ENCODE results near the gene ADARB2. TPM values are rescaled to one million over a fixed set of nuclear protein-coding genes. Genes with fewer than 3 reads are reported as not detected.
"Not testable (repeated sequence)": the region's sequence is repeated elsewhere in the genome, so short reads cannot be mapped to it uniquely, and the experiment has no call there.

ADARB2 gene
- total RNA-seq, 2 donors from 2014 or later: not detected

DNA sequence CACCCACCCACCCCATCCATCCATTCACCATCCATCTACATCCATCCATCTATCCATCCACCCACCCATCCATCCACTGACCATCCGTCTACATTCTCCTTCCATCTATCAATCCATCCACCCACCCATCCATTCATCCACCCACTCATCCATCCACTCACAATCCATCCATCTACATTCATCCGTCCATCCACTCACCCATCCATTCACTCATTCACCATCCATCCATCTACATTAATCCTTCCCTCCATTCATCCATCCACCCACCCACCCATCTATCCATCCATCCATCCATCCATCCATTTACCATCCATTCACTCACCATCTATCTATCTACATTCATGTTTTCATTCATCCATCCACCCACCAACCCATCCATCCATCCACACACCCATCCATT lies 292.5 kb downstream of the ADARB2 start:
- no peak for DNase-seq (ENCODE audit: low spot score)
- intact Hi-C loops (cut with DNase I): no loop called here

DNA sequence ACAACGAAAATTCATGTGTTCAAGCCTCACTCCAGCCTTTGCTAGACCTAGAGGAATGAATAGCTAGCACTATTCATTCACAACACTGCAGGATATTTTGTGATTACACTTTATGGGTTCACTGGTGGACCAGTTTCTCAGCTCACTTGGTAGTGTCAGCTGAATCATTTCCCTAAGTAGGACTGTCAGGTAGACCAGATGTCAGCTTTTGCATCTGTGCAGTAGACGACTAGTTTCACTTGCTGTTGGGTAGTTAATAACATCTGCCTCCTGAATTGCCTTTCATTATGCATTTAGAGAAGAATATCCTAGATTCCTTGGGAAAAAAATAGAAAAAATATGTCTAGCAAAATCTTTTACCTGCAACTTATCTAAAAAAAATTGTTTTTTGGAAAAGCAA lies 296.4 kb downstream of the ADARB2 start:
- DNase-seq (ENCODE audit: low spot score): no peak
- intact Hi-C loops (cut with DNase I): no loop called here

DNA sequence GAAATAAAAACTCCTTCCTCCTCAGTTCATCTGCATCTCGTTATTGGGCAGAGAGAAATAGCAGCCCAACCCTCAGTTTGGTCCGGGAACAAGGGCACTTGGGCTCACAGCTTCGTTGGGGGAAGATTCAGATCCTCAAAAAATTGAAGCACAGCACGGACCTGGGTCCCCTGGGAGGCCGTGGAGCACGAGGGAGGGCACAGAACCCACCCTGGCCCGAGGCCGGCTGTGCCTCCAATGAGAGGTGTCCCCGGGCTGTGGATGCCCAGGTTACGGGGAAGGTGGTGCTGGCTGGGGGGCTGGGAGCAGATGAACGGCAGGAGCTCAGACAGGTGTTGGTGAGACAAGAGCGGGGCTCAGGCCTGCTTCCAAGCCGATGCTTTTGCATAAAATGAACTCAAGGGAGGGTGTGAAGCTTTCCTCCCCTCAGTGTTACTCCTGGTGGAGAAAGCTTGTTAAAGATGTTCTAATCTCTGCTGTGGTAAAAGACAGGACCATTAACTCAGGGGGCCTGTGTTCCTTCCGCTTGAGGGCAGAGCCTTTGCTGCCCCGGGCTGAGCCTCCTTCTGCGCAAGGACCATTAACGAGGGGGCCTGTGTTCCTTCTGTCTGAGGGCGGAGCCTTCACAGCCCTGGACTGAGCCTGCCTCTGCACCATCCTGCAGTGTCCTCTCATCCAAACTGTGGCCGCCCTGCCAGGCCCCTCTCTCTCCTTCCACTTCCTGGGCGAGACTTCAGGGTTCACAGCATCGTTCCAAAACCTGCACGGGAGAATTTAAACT lies 302.2 kb downstream of the ADARB2 start:
- no peak for DNase-seq (ENCODE audit: low spot score)

GRCh38 chr10:1434202-1434601 lies 303.1 kb downstream of the ADARB2 start:
- intact Hi-C loops (cut with DNase I): no loop called here
- DNase-seq (ENCODE audit: low spot score): no peak

More for the DNA sequence above, 302.2 kb downstream of the ADARB2 start:
- intact Hi-C loops (cut with DNase I): no loop called here

DNA sequence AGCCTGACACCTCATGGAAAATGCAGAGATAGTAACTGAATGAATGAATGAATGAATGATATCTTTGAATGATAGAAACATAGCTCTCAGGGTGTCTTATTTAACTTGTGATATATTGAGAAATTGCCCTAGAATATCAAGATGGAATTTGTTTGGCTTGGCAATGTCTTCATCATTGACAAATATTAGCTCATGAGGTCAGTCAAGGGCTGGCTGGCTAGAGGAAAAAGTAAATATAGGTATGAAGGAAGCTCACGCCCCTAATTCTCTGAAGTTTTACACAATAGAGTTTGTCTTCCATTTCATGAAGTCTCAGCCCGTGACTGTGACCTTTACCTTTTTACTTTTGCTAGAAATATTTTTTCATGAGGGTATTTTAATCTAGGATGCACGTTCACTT lies 305.2 kb downstream of the ADARB2 start:
- DNase-seq (ENCODE audit: low spot score): no peak
- intact Hi-C loops (cut with DNase I): no loop called here

GRCh38 chr10:1431229-1431628 lies 306.1 kb downstream of the ADARB2 start:
- intact Hi-C loops (cut with DNase I): no loop called here
- DNase-seq (ENCODE audit: low spot score): no peak

- intact Hi-C loops (cut with DNase I); DNase-seq (ENCODE audit: low spot score): not testable (repeated sequence)
Observed at GRCh38 chr10:1427521-1428186, 309.7 kb downstream of the ADARB2 start.

GRCh38 chr10:1426786-1427185 lies 310.5 kb downstream of the ADARB2 start:
- DNase-seq (ENCODE audit: low spot score): no peak
- intact Hi-C loops (cut with DNase I): no loop called here

DNA sequence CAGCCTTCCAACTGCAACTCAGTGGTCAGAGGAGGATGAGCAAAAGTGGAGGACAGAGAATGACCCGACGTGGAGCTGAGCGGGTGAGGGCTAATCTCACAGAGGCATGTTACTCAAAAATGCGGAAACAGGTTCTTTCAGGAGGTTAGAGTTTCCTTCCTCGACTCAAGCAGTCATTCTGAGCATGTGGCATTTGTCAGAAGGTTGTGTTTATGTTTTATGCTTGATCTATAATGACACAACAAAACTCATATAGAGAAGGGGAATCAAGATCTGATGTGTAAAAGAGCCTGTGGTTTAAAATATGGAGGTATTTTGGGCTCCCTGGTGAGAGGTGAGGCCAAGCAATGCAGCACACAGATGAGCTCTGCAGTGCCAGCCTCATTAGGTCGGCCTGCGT lies 311.4 kb downstream of the ADARB2 start:
- no peak for DNase-seq (ENCODE audit: low spot score)
- intact Hi-C loops (cut with DNase I): no loop called here

DNA sequence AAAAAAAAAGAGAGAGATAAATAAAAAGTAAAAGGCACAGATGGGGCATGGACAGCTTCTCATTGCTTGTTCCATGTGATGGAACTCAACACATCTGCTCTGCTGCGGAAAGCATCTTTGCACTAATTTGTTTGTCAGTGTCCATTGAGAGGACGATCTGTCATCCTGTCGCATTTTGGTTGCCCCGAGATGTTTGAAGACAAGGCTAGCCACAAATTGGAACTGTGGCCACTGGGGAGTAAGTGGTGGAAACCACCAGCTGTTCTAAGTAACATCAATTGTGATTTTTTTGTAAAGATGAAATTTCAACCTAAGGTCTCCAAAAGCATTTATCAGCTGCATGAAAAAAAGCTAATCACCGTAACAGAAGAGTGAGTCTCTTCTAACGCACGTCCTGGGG lies 312.7 kb downstream of the ADARB2 start:
- intact Hi-C loops (cut with DNase I): no loop called here
- DNase-seq (ENCODE audit: low spot score): no peak

DNA sequence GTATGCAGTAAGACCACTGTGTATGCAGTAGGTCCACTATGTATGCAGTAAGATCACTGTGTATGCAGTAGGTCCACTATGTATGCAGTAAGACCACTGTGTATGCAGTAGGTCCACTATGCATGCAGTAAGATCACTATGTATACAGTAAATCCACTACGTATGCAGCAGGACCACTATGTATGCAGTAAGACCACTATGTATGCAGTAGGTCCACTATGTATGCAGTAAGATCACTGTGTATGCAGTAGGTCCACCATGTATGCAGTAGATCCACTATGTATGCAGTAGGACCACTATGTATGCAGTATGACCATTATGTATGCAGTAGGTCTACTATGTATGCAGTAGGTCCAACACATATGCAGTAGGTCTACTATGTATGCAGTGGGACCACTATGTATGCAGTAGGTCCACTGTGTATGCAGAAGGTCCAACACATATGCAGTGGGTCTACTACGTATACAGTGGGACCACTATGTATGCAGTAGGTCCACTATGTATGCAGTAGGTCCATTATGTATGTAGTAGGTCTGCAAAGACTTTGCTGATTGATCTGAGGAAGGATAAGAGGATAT lies 313.6 kb downstream of the ADARB2 start:
- intact Hi-C loops (cut with DNase I): no loop called here
- no peak for DNase-seq (ENCODE audit: low spot score)

- no peak for DNase-seq (ENCODE audit: low spot score)
- intact Hi-C loops (cut with DNase I): no loop called here
Observed at GRCh38 chr10:1422275-1422674, 315.1 kb downstream of the ADARB2 start.

- intact Hi-C loops (cut with DNase I): no loop called here
Observed at GRCh38 chr10:1420661-1421362, 316.5 kb downstream of the ADARB2 start.

DNA sequence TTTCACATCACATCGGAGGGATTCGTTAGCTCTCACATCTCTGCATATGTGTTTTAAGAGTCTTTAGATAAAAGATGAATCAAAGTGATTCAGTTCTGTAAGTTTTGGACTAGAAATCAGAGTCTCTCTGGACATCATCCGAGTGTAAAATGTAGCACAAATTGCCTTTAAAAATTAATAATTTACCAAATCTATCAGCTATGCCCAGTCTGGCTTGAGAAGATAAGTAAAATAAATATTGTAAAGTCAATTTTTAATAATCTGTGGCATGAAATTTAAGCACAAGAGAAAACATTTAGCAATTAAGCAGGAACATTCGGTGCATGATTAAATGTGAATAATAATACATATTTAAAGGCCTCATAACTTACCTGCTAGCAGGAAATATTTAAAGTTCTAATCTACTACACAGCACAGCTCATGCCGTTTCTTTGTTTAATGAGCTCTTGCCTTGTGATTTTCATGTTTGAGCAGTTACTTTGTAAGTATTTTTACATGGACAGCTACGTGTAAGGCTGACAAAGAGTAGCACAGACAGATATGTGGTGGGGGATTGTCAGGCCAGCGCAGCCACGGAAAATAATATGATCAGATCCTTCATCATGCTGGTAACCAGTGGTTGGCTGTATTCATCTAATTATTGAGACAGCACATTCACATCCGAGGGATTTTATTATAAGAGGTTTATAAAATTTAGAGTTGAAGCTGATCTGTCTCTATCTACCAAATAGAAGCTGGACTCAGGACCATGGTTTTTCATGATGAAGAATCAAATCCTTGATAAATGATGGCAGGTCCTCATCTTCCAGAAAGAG lies 317.3 kb downstream of the ADARB2 start:
- intact Hi-C loops (cut with DNase I): no loop called here
- DNase-seq (ENCODE audit: low spot score): no peak

More at GRCh38 chr10:1420661-1421362, 316.5 kb downstream of the ADARB2 start:
- no peak for DNase-seq (ENCODE audit: low spot score)

GRCh38 chr10:1418031-1418550 lies 319.2 kb downstream of the ADARB2 start:
- no peak for DNase-seq (ENCODE audit: low spot score)

DNA sequence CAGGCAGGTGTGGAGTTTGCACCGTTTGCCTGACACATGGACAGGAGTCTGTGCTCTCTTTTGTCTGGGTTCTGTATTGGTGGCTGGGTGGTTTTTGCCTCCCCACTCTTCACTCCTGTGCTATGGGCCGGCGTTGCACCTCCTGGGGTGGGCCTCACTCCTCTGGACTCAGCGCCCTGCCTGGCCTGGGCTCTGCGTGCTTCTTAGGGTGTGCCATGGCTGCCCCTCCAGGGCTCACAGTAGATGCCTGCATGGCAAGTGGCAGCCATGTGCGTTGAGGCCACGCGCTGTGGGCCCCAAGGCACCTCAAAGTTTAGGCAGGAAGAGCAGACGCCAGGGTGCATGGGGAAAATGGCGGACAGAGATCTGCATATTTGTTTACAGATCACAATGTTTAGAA lies 319.8 kb downstream of the ADARB2 start:
- intact Hi-C loops (cut with DNase I): no loop called here
- DNase-seq (ENCODE audit: low spot score): no peak

More at GRCh38 chr10:1418031-1418550, 319.2 kb downstream of the ADARB2 start:
- intact Hi-C loops (cut with DNase I): no loop called here

DNA sequence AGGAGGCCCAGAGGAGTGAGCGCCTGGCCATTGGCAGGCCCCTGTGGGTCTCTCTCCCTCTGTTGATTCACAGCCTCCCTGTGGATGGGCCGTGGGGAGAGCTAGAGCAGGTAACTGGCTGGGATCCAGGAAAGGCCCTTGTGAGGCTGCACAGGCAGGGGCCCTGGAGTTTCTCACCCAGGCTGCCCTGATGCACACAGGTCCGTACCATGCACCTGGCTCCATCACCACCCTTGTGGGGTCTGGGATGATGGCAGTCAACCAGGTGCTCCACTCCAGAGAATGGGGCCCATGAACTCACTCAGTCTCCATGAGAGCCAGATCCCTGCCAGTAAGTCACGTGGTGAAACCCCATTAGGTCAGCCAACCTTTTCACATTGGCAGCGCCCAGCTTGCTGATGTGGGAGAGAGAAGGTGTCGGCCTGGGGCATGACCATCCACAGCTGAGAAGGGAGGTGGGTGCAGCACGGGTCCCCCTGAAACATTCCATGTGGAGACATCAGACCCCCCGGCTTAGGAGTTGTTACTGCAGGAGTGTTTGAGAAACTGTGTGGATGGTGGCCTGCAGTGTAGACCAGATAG lies 320.8 kb downstream of the ADARB2 start:
- intact Hi-C loops (cut with DNase I): no loop called here
- no peak for DNase-seq (ENCODE audit: low spot score)

DNA sequence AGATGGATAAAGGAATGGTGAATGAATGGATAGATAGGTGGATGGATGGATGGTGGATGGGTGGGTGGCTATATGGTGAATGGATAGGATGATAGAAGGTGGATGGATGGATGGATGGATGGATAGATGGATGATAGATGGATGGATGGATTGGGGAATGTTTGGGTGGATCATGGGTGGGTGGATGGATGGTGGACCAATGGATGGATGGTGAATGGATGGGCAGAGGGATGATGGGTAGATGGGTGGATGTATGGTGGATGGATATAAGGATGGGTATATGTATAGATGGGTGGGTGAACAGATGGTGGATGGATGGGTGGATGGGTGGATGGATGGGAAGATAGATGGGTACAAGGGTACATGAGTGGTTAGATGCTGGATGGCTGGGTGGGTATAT lies 322.4 kb downstream of the ADARB2 start:
- intact Hi-C loops (cut with DNase I): no loop called here
- no peak for DNase-seq (ENCODE audit: low spot score)

DNA sequence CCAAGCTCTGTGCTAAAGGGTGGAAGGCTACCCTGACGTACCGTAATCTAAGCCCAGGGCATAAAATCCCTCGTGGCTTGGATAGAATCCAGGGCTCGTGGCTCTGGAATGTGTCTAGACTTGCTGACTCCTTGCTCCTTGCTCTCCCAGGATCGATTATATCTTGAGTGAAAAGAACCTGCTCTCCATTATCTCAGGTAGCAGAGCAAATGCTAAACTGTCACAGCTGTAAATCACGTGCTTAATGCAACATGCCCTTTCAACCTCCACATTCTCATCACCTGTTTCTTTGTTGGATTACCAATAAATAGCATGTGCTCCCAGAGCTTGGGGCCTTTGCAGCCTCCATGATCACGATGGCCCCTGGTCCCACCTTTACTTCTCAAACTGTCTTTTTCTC lies 323.0 kb downstream of the ADARB2 start:
- DNase-seq (ENCODE audit: low spot score); intact Hi-C loops (cut with DNase I): not testable (repeated sequence)

Measured in posterior vena cava (tissue), 2 donors.